HG02588 (cell line): ENCODE results near the gene STAM.
"Not testable (repeated sequence)": the region's sequence is repeated elsewhere in the genome, so short reads cannot be mapped to it uniquely, and the experiment has no call there.

Source experiments
- ATAC-seq: cut with Tn5 transposase; IDR thresholded peaks from one replicate; pipeline ENCODE4 v1.9.1; 2021; ENCODE audit warnings: mild to moderate bottlenecking, moderate library complexity; ENCODE audit not compliant: unreplicated experiment

Gene STAM

GRCh38 chr10:17643755-17644484 is at the start of gene STAM:
TSS of gene STAM (plus strand) at chr10:17644151. CDS start at chr10:17644340, 189 bp downstream.
- peak; percentile 92 for ATAC-seq

GRCh38 chr10:17597386-17597785 is 46.6 kb upstream of the STAM start:
- ATAC-seq, result no peak

DNA sequence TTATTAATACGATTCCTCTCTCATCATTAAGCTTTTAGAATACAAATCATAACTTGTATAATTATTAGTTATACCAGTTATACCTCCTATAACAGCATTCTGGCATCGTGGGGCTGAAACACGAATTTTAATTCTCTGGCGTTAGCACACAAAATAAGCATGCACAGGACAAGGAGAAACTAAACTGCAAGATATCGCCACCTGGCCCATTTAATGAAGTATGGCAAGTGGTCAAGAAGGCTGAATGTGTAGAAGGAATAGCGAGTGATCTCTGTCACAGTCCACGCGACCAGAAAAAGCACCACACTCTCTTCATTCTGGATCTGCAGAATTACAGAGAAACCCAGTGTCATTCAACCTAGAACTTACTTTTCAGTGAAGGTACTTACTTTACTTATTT is 44.9 kb upstream of the STAM start:
- ATAC-seq, result no peak

DNA sequence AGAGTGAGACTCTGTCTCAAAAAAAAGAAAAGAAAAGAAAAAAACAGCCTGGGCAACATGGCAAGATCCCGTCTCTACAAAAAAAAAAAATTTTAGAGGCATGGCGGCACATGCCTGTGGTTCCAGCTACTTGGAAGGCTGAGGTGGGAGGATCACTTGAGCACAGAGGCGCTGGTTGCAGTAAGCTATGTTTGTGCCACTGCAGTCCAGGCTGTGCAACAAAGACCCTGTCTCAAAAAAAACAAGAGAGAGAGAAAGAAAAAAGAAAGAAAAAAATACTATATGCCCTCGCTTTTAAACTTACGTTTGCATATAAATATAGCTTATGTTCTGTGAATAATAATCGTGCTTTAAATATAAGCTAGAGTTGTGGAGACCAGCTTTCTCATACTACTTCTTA is 38.0 kb upstream of the STAM start:
- no peak for ATAC-seq

DNA sequence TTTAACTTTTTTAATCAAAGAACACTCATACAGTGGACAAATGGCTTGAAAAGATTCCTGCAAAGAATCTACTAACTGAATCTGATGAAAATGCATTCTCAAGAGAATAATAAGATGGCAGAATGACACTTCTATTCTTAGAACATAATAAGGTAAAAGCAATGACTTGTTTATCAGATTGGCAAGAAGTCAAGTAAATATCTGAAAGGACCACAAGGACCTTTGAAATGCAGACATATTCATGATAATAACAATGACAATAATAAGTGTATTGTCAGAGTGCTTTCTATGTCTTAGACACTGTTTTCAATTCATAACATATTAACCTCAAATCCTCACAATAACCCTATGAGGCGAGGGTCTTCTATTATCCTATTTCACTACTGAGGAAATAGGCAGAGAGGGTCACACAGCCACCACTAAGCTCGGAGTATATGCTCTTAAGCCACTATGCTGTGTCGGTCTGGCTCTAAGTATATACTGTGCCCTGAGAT is 37.4 kb upstream of the STAM start:
- ATAC-seq, result no peak

DNA sequence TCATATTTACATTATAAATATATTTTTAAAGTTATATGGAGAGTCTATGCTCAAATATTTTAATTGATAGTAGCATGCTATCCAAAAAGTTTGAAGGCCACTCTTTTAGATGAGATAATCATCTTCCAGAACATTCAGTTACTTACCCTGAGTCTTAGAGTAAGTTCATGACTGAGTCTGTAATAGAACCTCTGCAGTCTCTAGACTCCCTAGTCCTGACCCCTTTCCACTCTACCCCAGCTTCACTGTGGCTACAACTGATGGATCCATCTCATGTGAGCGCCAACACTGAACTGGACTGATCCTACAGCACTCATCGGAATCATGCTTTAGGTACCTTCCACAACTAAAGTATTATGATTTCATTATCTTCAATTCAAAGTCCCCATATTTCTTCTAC is 36.9 kb upstream of the STAM start:
- ATAC-seq, result no peak

GRCh38 chr10:17607603-17608332 is 36.2 kb upstream of the STAM start:
- peak; percentile 65 for ATAC-seq

- no peak for ATAC-seq
Measured at GRCh38 chr10:17609523-17610079, 34.4 kb upstream of the STAM start.

DNA sequence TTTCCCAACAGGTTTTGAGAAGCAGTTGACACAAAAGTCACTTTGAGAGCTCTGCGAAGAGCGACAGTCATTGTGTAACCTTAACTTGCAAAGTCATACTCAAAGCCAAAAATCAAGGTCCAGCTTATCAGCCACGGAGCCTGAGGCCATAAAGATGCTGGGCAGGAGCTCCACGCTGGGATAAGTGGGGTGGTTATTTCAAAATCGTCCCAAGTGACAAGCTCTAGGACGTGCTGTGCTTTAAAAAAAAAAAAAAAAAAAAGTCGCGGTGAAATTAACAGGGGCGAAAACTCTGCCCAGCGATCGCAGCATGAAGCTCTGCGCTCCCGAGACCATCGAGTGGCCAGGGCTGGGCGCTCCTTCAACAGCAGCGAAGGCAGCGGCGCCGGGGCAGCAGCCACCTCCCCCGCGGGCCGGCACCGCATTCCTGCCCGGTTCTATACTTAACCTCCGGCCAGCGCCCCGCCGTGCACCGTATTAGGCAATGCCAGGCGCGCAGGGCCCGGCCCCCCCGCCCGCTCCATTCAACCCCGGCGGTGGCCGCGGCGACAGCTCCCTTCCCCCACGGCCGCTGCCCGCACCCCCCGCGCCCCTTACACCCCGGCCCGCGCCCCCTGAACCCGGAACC is 27.4 kb upstream of the STAM start:
- peak; percentile 39 for ATAC-seq

- ATAC-seq, result peak; percentile 51
Measured at GRCh38 chr10:17617031-17617911, 26.7 kb upstream of the STAM start, which contains the start of gene HACD1. TSS of gene HACD1 (minus strand) at chr10:17617374. CDS start at chr10:17617339, 35 bp downstream.

DNA sequence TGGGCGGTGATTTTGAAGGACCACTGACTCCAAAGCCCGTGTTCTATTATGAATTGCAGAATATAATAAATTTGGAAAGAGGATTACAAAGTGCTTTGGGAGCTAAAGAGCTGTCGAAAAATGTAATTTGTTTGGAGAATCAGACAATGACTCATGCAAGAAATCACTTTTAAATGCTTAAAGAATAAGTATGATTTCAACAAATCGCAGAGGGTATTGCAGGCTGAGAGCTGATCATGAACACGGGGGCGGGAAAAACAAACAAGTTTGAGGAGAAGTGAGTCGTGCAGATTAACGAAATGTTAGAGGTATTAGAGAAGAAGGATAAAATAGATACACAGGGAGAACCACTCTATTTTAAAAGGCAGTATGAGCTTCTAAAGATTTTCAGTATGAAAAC is 21.9 kb upstream of the STAM start:
- no peak for ATAC-seq

- ATAC-seq, result no peak
Measured at GRCh38 chr10:17624996-17625395, 19.0 kb upstream of the STAM start.

- no peak for ATAC-seq
Measured at GRCh38 chr10:17626656-17627055, 17.3 kb upstream of the STAM start.

DNA sequence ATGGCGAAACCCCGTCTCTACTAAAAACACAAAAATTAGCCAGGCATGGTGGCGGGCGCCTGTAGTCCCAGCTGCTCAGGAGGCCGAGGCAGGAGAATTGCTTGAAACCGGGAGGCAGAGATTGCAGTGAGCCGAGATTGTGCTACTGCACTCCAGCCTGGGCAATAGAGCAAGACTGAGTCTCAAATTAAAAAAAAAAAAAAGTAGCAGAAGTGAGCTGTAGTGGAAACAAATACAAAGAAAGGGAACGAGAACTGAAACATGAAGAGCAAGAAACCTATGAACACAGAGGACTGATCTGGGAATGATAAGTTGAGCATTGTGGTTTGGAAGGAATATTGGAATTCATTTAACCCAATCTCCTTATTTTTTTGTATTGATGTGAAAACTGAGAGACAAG is 11.4 kb upstream of the STAM start:
- ATAC-seq, result not testable (repeated sequence)

- ATAC-seq, result no peak
Measured at GRCh38 chr10:17633353-17633752, 10.6 kb upstream of the STAM start.

DNA sequence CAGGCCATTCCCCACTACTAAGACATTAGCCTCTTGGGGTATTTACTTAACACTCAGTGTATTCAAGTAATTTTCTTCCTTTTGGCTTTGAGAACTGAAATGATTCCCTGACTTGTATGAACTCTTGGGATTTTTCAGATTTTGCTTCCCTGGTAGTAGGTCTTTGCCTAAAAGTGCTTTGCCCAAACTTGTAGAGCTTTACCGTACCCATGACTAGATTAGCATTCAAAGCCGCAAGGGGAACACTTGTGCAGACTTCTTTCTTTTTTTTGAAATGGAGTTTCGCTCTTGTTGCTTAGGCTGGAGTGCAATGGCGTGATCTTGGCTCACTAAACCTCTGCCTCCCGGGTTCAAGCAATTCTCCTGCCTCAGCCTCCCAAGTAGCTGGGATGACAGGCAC is 6.1 kb upstream of the STAM start:
- no peak for ATAC-seq

DNA sequence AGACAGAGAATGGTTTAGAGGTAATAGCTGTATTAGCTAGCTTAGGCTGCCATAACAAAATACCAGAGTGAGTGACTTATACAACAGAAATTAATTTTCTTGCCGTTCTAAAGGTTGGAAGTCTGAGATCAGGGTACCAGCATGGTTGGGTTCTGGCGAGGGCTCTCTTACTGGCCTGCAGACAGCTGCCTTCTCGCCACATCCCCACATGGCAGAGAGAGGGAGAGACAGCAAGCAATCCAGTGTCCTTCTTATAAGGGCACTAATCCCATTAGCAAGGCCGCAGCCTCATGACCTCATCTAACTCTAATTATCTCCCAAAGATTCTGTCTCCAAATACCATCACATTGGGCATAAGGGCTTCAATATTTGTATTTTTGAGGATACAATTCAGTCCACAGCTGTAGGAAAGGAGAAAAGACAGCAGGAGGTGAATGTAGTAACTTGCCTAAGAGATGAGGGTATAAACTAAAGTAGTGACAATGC is 3.6 kb upstream of the STAM start:
- no peak for ATAC-seq

GRCh38 chr10:17643339-17643754 is 604 bp upstream of the STAM start:
- ATAC-seq, result peak; percentile 29

GRCh38 chr10:17644485-17644943 is 563 bp downstream of the STAM start:
- peak; percentile 28 for ATAC-seq
